OCI-LY1 (cell line): ENCODE data around the gene PRKCA.

ENCODE experiments used
- EZH2 ChIP-seq: fragments of 200-600 bp; sonication (generic), shearing (Covaris generic); IDR thresholded peaks from 2 replicates; pipeline ENCODE4 v1.8.0; 2017; ENCODE audit warnings: borderline replicate concordance, mixed run types, mild to moderate bottlenecking, antibody characterized with exemption, low read length, moderate library complexity, mixed read lengths
- TF ChIP-seq, protein P1 (sequence below): fragments of 200-600 bp; sonication (generic), shearing (Covaris generic); IDR thresholded peaks from 2 replicates; pipeline ENCODE4 v1.5.1; 2017; ENCODE audit warnings: mild to moderate bottlenecking, antibody characterized with exemption, low read length, moderate library complexity, mixed read lengths

DNA sequence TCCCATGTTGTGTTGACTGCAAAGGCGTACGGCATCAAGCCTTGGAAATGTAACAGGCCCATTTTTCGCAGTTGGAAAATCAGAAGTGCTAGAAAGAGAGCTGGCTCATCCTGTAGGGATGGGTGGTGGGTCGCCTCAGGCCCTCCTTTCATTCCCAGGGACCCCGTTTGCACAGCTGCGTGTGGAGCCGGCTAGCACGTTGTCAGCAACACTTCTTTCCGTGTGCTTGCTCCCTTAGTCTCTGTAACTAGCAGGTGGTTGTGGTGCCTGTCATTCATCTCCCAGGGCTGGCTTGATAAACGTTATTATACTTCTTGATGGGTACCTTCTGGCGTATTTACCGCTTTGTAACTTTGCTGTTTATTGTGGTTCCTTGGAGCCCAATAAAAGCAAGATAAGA lies 293.5 kb downstream of the PRKCA start:
- TF ChIP-seq, protein P1, sequence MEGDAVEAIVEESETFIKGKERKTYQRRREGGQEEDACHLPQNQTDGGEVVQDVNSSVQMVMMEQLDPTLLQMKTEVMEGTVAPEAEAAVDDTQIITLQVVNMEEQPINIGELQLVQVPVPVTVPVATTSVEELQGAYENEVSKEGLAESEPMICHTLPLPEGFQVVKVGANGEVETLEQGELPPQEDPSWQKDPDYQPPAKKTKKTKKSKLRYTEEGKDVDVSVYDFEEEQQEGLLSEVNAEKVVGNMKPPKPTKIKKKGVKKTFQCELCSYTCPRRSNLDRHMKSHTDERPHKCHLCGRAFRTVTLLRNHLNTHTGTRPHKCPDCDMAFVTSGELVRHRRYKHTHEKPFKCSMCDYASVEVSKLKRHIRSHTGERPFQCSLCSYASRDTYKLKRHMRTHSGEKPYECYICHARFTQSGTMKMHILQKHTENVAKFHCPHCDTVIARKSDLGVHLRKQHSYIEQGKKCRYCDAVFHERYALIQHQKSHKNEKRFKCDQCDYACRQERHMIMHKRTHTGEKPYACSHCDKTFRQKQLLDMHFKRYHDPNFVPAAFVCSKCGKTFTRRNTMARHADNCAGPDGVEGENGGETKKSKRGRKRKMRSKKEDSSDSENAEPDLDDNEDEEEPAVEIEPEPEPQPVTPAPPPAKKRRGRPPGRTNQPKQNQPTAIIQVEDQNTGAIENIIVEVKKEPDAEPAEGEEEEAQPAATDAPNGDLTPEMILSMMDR = no peak
- no peak for TF ChIP-seq EZH2
